GM18499 (cell line): ENCODE measurements around the gene FYB2.

ENCODE experiments used
- ATAC-seq: cut with Tn5 transposase; IDR thresholded peaks from one replicate; pipeline ENCODE4 v1.9.1; 2021; ENCODE audit warnings: moderate number of reproducible peaks; ENCODE audit not compliant: insufficient read depth, unreplicated experiment

The FYB2 gene

DNA sequence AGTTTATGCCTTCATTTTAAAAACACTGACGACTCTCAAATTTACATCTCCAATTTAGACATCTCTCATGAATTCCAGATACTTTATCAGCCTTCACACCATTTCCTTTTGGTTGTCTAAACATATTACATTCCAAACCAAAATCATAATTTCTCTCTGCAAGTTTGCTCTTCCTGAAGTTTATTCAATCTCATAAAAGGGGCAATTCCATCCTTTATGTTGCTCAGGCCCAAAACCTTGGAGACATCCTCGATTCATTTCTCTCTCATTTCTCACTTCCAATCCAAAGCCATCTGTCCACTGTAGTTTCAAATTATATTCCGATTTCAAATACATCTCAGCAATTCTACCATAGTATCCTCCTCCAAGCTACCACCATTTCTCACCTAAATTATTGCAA is 74.0 kb downstream of the FYB2 start:
- ATAC-seq: no peak

DNA sequence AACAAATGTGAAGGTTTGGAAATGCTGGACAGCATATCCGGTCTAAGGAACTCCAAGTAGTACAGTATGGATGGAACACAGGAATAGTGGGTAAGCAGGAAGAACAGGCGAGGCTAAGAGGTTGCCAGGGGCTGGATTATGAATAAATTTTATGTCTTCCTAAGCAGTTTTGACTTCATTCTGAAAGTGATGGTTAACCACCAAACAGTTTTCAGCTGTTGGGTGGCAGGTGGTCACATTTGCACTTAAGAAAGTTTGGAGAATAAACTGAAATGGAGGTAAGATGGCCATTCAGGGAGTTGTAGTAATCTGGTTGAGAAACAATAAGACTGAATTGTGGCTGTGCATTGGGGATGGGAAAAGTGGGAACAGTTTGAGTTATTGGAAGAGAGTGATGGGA is 90.2 kb downstream of the FYB2 start:
- no peak for ATAC-seq

DNA sequence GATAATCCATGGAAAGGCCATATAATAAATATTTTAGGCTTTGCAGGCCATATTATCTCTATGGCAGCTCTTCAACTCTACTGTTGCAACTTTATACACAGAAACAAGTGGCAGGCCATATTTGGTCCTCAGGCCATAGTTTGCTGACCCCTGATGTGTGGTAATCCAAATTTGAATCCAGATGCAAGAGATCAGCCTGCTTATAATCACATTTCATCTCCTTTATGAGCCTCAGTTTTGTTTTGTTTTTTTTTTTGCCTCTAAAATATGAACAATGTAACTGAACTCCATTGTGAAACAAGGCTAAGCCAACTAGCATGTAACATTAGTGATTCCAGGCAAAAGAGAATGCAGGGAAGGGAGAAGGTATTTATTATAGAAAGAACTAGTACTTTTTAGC is 92.5 kb downstream of the FYB2 start:
- ATAC-seq: no peak

DNA sequence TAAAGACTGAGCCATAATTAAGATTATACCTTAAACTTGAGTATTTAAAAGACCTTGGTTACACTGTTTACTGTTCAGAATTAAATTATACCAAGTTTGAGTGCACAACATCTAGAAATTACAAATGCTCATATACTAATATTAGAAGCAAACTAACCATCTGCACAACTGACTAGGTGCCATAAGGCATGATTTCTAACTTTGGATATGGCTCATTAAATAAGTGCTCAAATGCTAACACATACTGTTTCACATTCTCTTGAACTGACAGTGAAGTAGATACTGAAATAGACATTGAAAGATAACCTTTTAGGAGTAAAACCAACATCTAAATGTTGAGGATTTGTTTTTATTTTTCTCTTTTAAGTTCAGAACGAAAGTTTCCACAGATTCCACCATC is 100.0 kb downstream of the FYB2 start:
- ATAC-seq: no peak

DNA sequence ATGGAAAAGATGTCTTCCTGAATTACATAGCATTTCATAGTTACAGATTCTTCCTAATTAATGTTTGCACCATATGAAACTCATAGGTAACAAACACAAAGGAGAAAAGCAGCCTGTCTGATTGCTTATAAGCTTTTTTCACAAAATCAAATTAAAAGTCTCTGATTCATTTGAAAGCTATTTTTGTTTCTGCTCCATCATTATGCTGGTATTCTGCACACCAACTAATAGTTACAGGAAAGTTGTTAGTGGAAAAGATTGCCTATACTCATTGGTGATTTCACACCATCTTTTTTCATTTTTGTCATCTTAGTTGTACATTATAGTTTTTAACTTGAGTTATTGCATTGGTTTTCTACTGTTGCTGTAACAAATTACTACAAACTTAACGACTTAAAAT is 104.0 kb downstream of the FYB2 start:
- ATAC-seq: no peak

- no peak for ATAC-seq
These were observed 106.1 kb downstream of the FYB2 start for GRCh38 chr1:56713112-56713511.

- no peak for ATAC-seq
These were observed 107.1 kb downstream of the FYB2 start for GRCh38 chr1:56712150-56712549.

GRCh38 chr1:56710646-56711045 is 108.6 kb downstream of the FYB2 start:
- ATAC-seq: no peak

DNA sequence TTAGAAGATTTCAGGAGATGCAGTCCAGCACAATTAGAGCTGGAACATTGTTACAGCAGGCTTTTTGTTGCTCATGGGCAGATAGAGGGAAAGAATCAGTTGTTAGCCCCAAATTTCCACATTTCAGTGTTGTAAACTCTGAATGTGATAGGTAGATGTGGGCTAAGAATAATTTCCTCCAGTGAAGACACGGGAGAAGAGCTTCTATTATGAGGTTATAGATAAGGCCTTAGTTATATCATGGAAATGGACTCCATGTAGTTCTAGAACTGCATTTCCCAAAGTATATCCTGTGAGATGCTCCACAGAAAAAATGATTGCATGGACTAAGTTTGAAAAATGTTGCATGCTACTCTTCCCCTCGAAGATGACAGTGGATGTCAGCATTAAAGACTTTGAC is 109.2 kb downstream of the FYB2 start:
- ATAC-seq: no peak

DNA sequence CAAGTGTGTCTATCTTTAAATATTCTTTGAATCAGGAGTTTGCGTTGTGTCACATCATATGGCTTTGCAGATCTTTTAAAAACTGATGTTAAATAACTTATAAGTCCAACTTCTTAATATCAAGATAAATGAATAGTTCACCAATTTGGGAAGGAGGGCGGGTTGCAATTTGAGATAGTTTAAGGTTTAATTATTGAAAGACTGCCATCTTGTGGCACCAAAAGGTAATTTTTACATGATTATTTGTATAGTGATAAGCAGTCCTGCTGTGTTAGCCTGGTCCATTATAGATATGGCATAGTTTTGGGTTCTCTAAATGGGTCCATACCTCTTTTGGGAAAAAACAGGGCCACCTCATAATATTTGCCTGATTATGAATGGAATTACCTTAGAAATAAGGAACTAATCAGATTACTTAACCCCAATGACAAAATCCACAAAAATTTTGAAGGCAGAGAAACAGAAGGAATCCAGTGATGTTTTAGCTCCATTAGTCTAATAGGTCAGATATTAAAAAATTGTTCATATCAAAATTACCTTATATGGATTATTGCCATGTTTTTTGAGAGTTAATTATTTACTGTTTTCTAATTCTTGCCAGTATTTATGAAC is 109.8 kb downstream of the FYB2 start:
- ATAC-seq: no peak

- no peak for ATAC-seq
These were observed 111.8 kb downstream of the FYB2 start for GRCh38 chr1:56707379-56707778.

- ATAC-seq: no peak
These were observed 115.5 kb downstream of the FYB2 start for GRCh38 chr1:56703747-56704146.

GRCh38 chr1:56696663-56697062 is 122.5 kb downstream of the FYB2 start:
- ATAC-seq: no peak

DNA sequence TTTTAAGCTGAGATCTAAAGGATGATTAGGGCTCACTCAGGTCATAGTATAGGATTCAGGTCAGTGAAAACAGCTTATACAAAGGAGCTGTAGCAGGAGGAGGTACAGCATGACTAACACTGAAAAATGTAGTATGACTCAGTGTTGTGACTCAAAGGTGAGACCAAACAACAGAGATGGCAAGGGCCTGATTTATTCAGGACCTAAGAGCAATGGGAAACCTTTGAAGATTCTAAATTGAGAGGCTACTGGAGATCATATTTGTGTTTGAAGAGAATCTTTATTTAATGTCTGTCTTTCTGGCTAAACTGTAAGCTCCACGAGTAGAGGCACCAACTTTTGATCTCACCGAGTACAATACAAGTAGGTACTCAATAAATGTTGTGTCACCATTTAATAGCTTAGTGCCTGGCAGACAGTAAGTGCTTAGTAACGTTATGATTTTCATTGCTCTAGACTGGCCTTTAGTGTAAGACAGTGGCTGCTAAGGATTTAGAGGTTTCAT is 130.6 kb downstream of the FYB2 start:
- ATAC-seq: peak; percentile 68

DNA sequence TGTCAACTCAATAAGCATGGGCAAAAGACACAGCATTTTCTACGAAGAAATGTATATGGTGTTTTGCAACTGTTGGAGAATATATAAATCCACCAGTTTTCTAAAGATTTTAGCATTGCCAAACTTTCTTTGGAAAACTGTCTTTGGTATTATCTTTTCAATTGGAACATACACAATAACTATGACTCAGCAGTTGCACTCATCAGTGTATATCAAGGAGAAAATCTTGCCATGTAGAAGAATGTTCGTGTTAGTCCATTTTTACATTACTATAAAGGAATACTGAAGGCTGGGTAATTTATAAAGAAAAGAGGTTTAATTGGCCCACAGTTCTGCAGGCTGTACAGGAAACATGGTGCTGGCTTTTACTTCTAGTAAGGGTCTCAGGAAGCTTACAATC is 133.0 kb downstream of the FYB2 start:
- ATAC-seq: no peak

DNA sequence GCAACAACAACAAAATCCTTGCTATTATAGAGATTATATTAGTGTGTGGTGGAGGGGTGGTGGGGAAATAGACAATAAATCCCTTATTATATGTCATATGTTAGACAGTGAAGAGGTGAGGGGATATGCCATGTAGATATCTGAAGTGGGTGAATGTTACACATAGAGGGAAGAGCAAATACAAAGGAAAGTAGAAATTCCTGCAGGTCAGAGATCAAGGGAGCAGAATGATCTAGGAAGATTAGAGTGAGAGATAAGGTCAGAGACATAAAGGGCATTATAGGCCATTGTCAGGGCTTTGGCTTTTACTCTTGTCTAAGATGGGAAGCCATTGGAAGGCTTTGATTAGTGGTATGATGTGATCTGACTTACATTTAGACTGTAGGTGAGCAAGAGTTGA is 135.6 kb downstream of the FYB2 start:
- ATAC-seq: no peak

GRCh38 chr1:56676571-56677035 is 142.6 kb downstream of the FYB2 start:
- no peak for ATAC-seq

GRCh38 chr1:56675763-56676162 is 143.4 kb downstream of the FYB2 start:
- ATAC-seq: no peak

DNA sequence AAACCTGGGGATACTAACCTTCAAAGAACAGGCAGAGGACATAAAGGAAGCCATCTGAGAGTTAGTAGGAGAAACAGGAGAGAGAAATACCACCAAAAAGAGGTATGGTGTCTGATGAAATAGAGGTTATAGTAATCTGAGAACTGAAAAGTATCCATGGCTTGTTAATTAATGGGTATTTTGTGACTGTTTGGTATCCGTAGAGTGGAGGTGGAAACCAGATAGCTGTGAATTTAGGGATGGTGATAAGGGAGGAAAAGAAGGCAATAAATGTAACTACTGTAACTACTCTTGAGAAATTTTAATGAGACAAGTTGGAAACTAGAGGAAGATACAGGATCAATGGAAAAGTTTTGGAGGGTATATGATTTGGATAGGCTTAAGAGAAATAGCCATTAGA is 146.6 kb downstream of the FYB2 start:
- no peak for ATAC-seq

- ATAC-seq: no peak
These were observed 147.7 kb downstream of the FYB2 start for GRCh38 chr1:56671542-56671941.

- ATAC-seq: no peak
These were observed 148.1 kb downstream of the FYB2 start for GRCh38 chr1:56671085-56671484.

GRCh38 chr1:56670350-56670749 is 148.9 kb downstream of the FYB2 start:
- ATAC-seq: no peak
